IMR-90 (cell line): ENCODE measurements around the gene HOXA7. TPM values are rescaled to one million over a fixed set of nuclear protein-coding genes. Genes with fewer than 3 reads are reported as not detected.
A peak's percentile ranks its signal among the peaks of the same experiment; 100 is the strongest.

Experiments
- ATAC-seq: fragments of 200-7000 bp; cut with Tn5 transposase; 2 replicates; pipeline ENCODE4 v1.9.1; 2020; ENCODE audit warnings: low read depth, mild to moderate bottlenecking, moderate library complexity
- BruUV-seq: library from RNA; stranded (reverse); fragments of 400-500 nt; replicated peaks from 2 replicates; lab custom pipeline; 2021; lab: Mats Ljungman, UMichigan
- CTCF ChIA-PET: fragments of 300-600 bp; formaldehyde crosslinking; extraction: SDS; loops from one replicate; lab custom pipeline; 2021; ENCODE audit warnings: antibody characterized with exemption; lab: Yijun Ruan, JAX
- POLR2A ChIA-PET: fragments of 300-600 bp; sonication (Branson Sonifier 250); formaldehyde crosslinking; loops from one replicate; lab custom pipeline; 2022; ENCODE audit warnings: antibody characterized with exemption; ENCODE audit not compliant: unreplicated experiment; lab: Charles Lee
- DNase-seq: peaks from one replicate; pipeline ENCODE4 v3.0.0; 2013
- H2AFZ ChIP-seq: replicated peaks from 2 replicates; pipeline ENCODE3; 2013; ENCODE audit warnings: low read length, mild to moderate bottlenecking; ENCODE audit not compliant: poor library complexity
- H2AK5ac ChIP-seq: 2 replicates; pipeline ENCODE4 v1.6.1; 2013; ENCODE audit warnings: low read depth, low read length, inconsistent platforms
- H2AK9ac ChIP-seq: replicated peaks from 2 replicates; pipeline ENCODE3; 2013; ENCODE audit warnings: mild to moderate bottlenecking, low read depth, low read length, moderate library complexity; ENCODE audit not compliant: poor library complexity
- H2BK120ac ChIP-seq: 2 replicates; pipeline ENCODE4 v1.6.1; 2013; ENCODE audit warnings: low read depth, low read length, inconsistent platforms
- H2BK15ac ChIP-seq: 3 replicates; pipeline ENCODE4 v1.6.1; 2013; ENCODE audit warnings: low read depth, low read length, inconsistent platforms
- H2BK20ac ChIP-seq: 2 replicates; pipeline ENCODE4 v1.6.1; 2013; ENCODE audit warnings: low read depth, mild to moderate bottlenecking, inconsistent platforms, low read length, moderate library complexity
- H2BK5ac ChIP-seq: 2 replicates; pipeline ENCODE4 v1.6.1; 2013; ENCODE audit warnings: mild to moderate bottlenecking, low read depth, low read length, inconsistent platforms; ENCODE audit not compliant: poor library complexity, severe bottlenecking
- H3K14ac ChIP-seq: replicated peaks from 2 replicates; pipeline ENCODE4 v1.6.1; 2013; ENCODE audit warnings: low read depth, low read length, inconsistent platforms
- H3K18ac ChIP-seq: 2 replicates; pipeline ENCODE4 v1.6.1; 2013; ENCODE audit warnings: low read depth, low read length, control low read depth
- H3K23ac ChIP-seq: 2 replicates; pipeline ENCODE4 v1.6.1; 2013; ENCODE audit warnings: low read depth, low read length, inconsistent platforms
- H3K27ac ChIP-seq: 2 replicates; pipeline ENCODE4 v1.5.1; 2013; ENCODE audit warnings: mild to moderate bottlenecking, control low read depth, low read length; ENCODE audit not compliant: insufficient read depth
- H3K27me3 ChIP-seq: 2 replicates; pipeline ENCODE4 v1.6.1; 2013; ENCODE audit warnings: low read length; ENCODE audit not compliant: control insufficient read depth, insufficient read depth
- H3K36me3 ChIP-seq: 2 replicates; pipeline ENCODE4 v1.6.1; 2013; ENCODE audit warnings: low read length, mixed read lengths; ENCODE audit not compliant: control insufficient read depth, insufficient read depth
- H3K4ac ChIP-seq: 2 replicates; pipeline ENCODE4 v1.6.1; 2013; ENCODE audit warnings: low read depth, low read length, inconsistent platforms
- H3K4me1 ChIP-seq: 2 replicates; pipeline ENCODE4 v1.6.1; 2013; ENCODE audit warnings: low read length, mixed read lengths; ENCODE audit not compliant: control insufficient read depth, insufficient read depth
- H3K4me2 ChIP-seq: 2 replicates; pipeline ENCODE4 v1.6.1; 2013; ENCODE audit warnings: low read depth, mild to moderate bottlenecking, control low read depth, low read length, moderate library complexity
- H3K4me3 ChIP-seq: 2 replicates; pipeline ENCODE4 v1.5.1; 2013; ENCODE audit warnings: low read depth, mild to moderate bottlenecking, control low read depth, low read length, moderate library complexity; ENCODE audit not compliant: insufficient read depth
- H3K56ac ChIP-seq: 2 replicates; pipeline ENCODE4 v1.6.1; 2013; ENCODE audit warnings: low read length, inconsistent platforms; ENCODE audit not compliant: insufficient read depth; ENCODE audit errors: extremely low read depth
- H3K79me1 ChIP-seq, 2 experiments: 2 replicates each; pipeline ENCODE4 v1.6.1; 2013; ENCODE audit warnings: low read length in 2 of 2, inconsistent platforms in 1 of 2, low read depth in 1 of 2
- H3K9ac ChIP-seq: 2 replicates; pipeline ENCODE4 v1.6.1; 2013; ENCODE audit warnings: low read depth, low read length, control low read depth
- H3K9me1 ChIP-seq: 2 replicates; pipeline ENCODE4 v1.6.1; 2013; ENCODE audit warnings: low read length, inconsistent platforms; ENCODE audit not compliant: insufficient read depth
- H3K9me3 ChIP-seq: 2 replicates; pipeline ENCODE4 v1.6.1; 2013; ENCODE audit warnings: low read length; ENCODE audit not compliant: control insufficient read depth, insufficient read depth
- H4K20me1 ChIP-seq: 2 replicates; pipeline ENCODE4 v1.6.1; 2013; ENCODE audit warnings: low read length, inconsistent platforms; ENCODE audit not compliant: insufficient read depth
- H4K5ac ChIP-seq: 2 replicates; pipeline ENCODE4 v1.6.1; 2013; ENCODE audit warnings: mild to moderate bottlenecking, low read depth, low read length, control low read depth
- H4K8ac ChIP-seq, 2 experiments: 2 replicates each; pipeline ENCODE4 v1.6.1; 2013; ENCODE audit warnings: low read depth in 2 of 2, low read length in 2 of 2, control low read depth in 1 of 2, inconsistent platforms in 1 of 2
- H4K91ac ChIP-seq: 2 replicates; pipeline ENCODE4 v1.6.1; 2013; ENCODE audit warnings: low read depth, low read length, inconsistent platforms; ENCODE audit not compliant: insufficient read depth
- RAD21 ChIP-seq: IDR thresholded peaks from 2 replicates; pipeline ENCODE4 v1.6.1; 2012; ENCODE audit warnings: low read length, improper control_type of control experiment
- RCOR1 ChIP-seq: IDR thresholded peaks from 2 replicates; pipeline ENCODE4 v1.6.1; 2012; ENCODE audit warnings: mild to moderate bottlenecking, low read length, improper control_type of control experiment; ENCODE audit not compliant: insufficient replicate concordance
- SMC3 ChIP-seq: fragments of 150-350 bp; IDR thresholded peaks from 2 replicates; pipeline ENCODE4 v1.6.1; 2016; ENCODE audit warnings: low read depth, mild to moderate bottlenecking, antibody characterized with exemption, low read length, moderate library complexity
- WGBS, 2 experiments: methylation state at CpG; one replicate each; pipeline versions ENCODE4 v1.1.5 to v1.1.7; 2013; ENCODE audit warnings: missing lambda C conversion rate in 2 of 2; ENCODE audit not compliant: insufficient read length in 1 of 2; ENCODE audit errors: extremely low coverage in 2 of 2; 5-methylcytosine and 5-hydroxymethylcytosine counted together
- dilution Hi-C: fragments of 300-500 bp; cut with HindIII; formaldehyde crosslinking; loops from one replicate; pipeline ENCODE4 v1.14.3; 2018; ENCODE audit warnings: low sequenced_read_pairs; ENCODE audit not compliant: unreplicated experiment
- in situ Hi-C: fragments of 300-500 bp; cut with MboI; formaldehyde crosslinking; loops from 3 replicates; pipeline ENCODE4 v1.14.3; 2019; ENCODE audit warnings: low sequenced_read_pairs, inconsistent platforms, mixed read lengths
- intact Hi-C: fragments of 100-400 bp; cut with micrococcal nuclease; formaldehyde crosslinking; loops from 2 replicates; pipeline ENCODE4 v1.10.0; 2022
- polyA plus RNA-seq, 3 experiments: library from polyadenylated mRNA; depleted of rRNA; stranded (reverse); fragments of >200 nt; gene quantifications; 2 replicates each; pipeline ENCODE4 v1.2.3, GENCODE V29; 2012; ENCODE audit warnings: low replicate concordance in 1 of 3
- total RNA-seq: library from RNA; depleted of rRNA; stranded (reverse); fragments of >200 nt; gene quantifications from 2 replicates; pipeline ENCODE4 v1.2.3, GENCODE V29; 2012

HOXA7 gene
- total and polyA plus RNA-seq, 2 of the 4 experiments (the other 2 are of a cell fraction) = 0.18 to 1.7 TPM

- TF ChIP-seq SMC3 = no peak
These were observed at the start of gene HOXA7 (continued) for GRCh38 chr7:27156508-27156898.

GRCh38 chr7:27205325-27206280 lies 49.1 kb upstream of the HOXA7 start:
- Histone ChIP-seq H3K27me3 (peaks cover 95% of the 10 kb centered on the region), H4K8ac (no peak overlapping the region), H3K23ac (peak overlapping the region; percentile 87), H2AK9ac (no peak overlapping the region), H2AK5ac (no peak overlapping the region), H3K18ac (no peak overlapping the region), H3K36me3 (no peaks in the 10 kb centered on the region), H4K91ac (no peak overlapping the region), H3K79me1 (no peaks in the 10 kb centered on the region), H3K27ac (no peak overlapping the region), H3K14ac (no peak overlapping the region), H3K4ac (no peak overlapping the region), H2BK5ac (no peak overlapping the region), H3K4me3 (no peak overlapping the region), H2BK15ac (no peak overlapping the region), H2BK120ac (no peak overlapping the region), H3K9me3 (peaks cover 7% of the 10 kb centered on the region; the same call in 1 of the 2 replicates), H3K56ac (no peak overlapping the region), H2BK20ac (no peak overlapping the region), H4K20me1 (peaks cover 21% of the 10 kb centered on the region), H3K9me1 (peaks cover 3% of the 10 kb centered on the region; the same call in 1 of the 2 replicates), H3K9ac (no peak overlapping the region), H2AFZ (peak overlapping the region; percentile 59), H4K5ac (no peak overlapping the region), H3K4me1 (peaks cover 2% of the 10 kb centered on the region; the same call in 1 of the 2 replicates), H3K4me2 (no peak overlapping the region; the same call in 1 of the 2 replicates)
- ChIA-PET POLR2A (no interaction called here), CTCF (interaction anchor here (0.7 to 1.1 kb wide), 2 partner anchors 9 kb away, joined by 3 read pairs; no protein-coding TSS in a partner anchor)
- intact Hi-C loops (no loop called here), dilution Hi-C loops (no loop called here), in situ Hi-C loops (loop anchor here (10.0 kb wide), 1 partner anchor 569 kb away; no protein-coding TSS in a partner anchor)
- TF ChIP-seq RCOR1 (no peak), RAD21 (no peak)
- ATAC-seq = no peak
- no TSS peak for BruUV-seq
- no peak for DNase-seq
- 4% methylated on average over 18 of the region's 52 CpGs; no CpG with 5 or more reads in 1 of the 2 experiments for WGBS, 2 experiments
